A549 (cell line): ENCODE measurements around the gene HOGA1. TPM values are rescaled to one million over a fixed set of nuclear protein-coding genes. Genes with fewer than 3 reads are reported as not detected.

Experiments
- ATAC-seq, 2 experiments: fragments of 200-7000 bp in 1 of 2; fragments of >200 bp in 1 of 2; cut with Nextera tagmentation in 1 of 2; cut with Tn5 transposase in 1 of 2; 3 replicates each; pipeline versions ENCODE4 v1.8.0 to v1.9.1; 2018 to 2020; ENCODE audit warnings: mild to moderate bottlenecking in 1 of 2, moderate library complexity in 1 of 2
- CTCF ChIA-PET: fragments of 300-600 bp; sonication (Branson Sonifier 250); formaldehyde crosslinking; extraction: SDS; loops from one replicate; lab custom pipeline; 2021; ENCODE audit warnings: antibody characterized with exemption, inconsistent platforms; lab: Yijun Ruan, JAX
- POLR2A ChIA-PET: fragments of 350-600 bp; formaldehyde crosslinking; extraction: SDS; loops from one replicate; lab custom pipeline; 2021; ENCODE audit warnings: antibody characterized with exemption, inconsistent platforms; lab: Yijun Ruan, JAX
- DNase-seq, 2 experiments: peaks; one replicate each; pipeline versions ENCODE4 v3.0.0 to v3.0.0-alpha.2; 2011 to 2016; ENCODE audit warnings: low read depth in 1 of 2, low spot score in 1 of 2
- FAIRE-seq: peaks from 2 replicates; lab custom pipeline; 2011; peaks lifted over from hg19 to GRCh38; lab: Jason Lieb, UNC
- H3K27ac ChIP-seq, 2 experiments: fragments of >200 bp; sonication (Bioruptor Twin); formaldehyde crosslinking; 3 replicates each; pipeline ENCODE4 v1.5.1; 2016 to 2017
- H3K4me1 ChIP-seq: fragments of >200 bp; sonication (Bioruptor Twin); formaldehyde crosslinking; 3 replicates; pipeline ENCODE4 v1.6.1; 2016
- H3K4me2 ChIP-seq: fragments of >200 bp; sonication (Bioruptor Twin); formaldehyde crosslinking; 3 replicates; pipeline ENCODE4 v1.6.1; 2016
- H3K4me3 ChIP-seq: fragments of >200 bp; sonication (Bioruptor Twin); formaldehyde crosslinking; 3 replicates; pipeline ENCODE4 v1.5.1; 2016
- H3K9me3 ChIP-seq: fragments of >200 bp; sonication (Bioruptor Twin); formaldehyde crosslinking; 3 replicates; pipeline ENCODE4 v1.6.1; 2016
- ATOH8 ChIP-seq: fragments of 250-450 bp; sonication (Bioruptor Pico); IDR thresholded peaks from 2 replicates; pipeline ENCODE4 v1.5.0; 2020; ENCODE audit warnings: low read depth, mild to moderate bottlenecking, moderate library complexity
- BCL3 ChIP-seq: fragments of >200 bp; sonication (Bioruptor Twin); formaldehyde crosslinking; IDR thresholded peaks from 3 replicates; pipeline ENCODE4 v1.6.1; 2016
- BHLHE40 ChIP-seq: IDR thresholded peaks from 2 replicates; pipeline ENCODE4 v1.6.1; 2012; ENCODE audit warnings: low read depth, low read length, inconsistent platforms
- CBX8 ChIP-seq: fragments of 200-600 bp; sonication (generic); IDR thresholded peaks from 2 replicates; pipeline ENCODE4 v1.6.1; 2016
- CHD2 ChIP-seq: fragments of 150-350 bp; IDR thresholded peaks from 2 replicates; pipeline ENCODE4 v1.6.1; 2014; ENCODE audit warnings: low read length; ENCODE audit not compliant: partially characterized antibody
- CTCF ChIP-seq: fragments of >200 bp; sonication (Bioruptor Twin); formaldehyde crosslinking; IDR thresholded peaks from 3 replicates; pipeline ENCODE4 v1.5.1; 2016
- E2F6 ChIP-seq: IDR thresholded peaks from 2 replicates; pipeline ENCODE4 v1.6.1; 2012; ENCODE audit warnings: low read depth, borderline replicate concordance
- EHF ChIP-seq: fragments of 250-450 bp; sonication (Bioruptor Pico); IDR thresholded peaks from 2 replicates; pipeline ENCODE4 v1.5.0; 2020; ENCODE audit warnings: mild to moderate bottlenecking
- EHMT2 ChIP-seq: fragments of 200-600 bp; sonication (generic); IDR thresholded peaks from 2 replicates; pipeline ENCODE4 v1.6.1; 2016; ENCODE audit warnings: antibody characterized with exemption, low read depth, mild to moderate bottlenecking, moderate library complexity
- EP300 ChIP-seq, 2 experiments: fragments of >200 bp; sonication (Bioruptor Twin); formaldehyde crosslinking; IDR thresholded peaks; 2 replicates in 1 of 2; 3 replicates in 1 of 2; pipeline ENCODE4 v1.6.1; 2016 to 2017
- FOXS1 ChIP-seq: fragments of 250-450 bp; sonication (Bioruptor Pico); IDR thresholded peaks from 2 replicates; pipeline ENCODE4 v1.5.0; 2020; ENCODE audit warnings: mild to moderate bottlenecking, moderate library complexity
- HEYL ChIP-seq: fragments of 250-450 bp; sonication (Bioruptor Pico); IDR thresholded peaks from 2 replicates; pipeline ENCODE4 v1.8.0; 2021; ENCODE audit warnings: mild to moderate bottlenecking, moderate library complexity
- HOXB5 ChIP-seq: fragments of 250-450 bp; sonication (Bioruptor Pico); IDR thresholded peaks from 2 replicates; pipeline ENCODE4 v1.5.0; 2020; ENCODE audit warnings: mild to moderate bottlenecking, moderate library complexity
- JUN ChIP-seq, 2 experiments: fragments of >200 bp; sonication (Bioruptor Twin); formaldehyde crosslinking; IDR thresholded peaks; 2 replicates in 1 of 2; 3 replicates in 1 of 2; pipeline ENCODE4 v1.6.1; 2016 to 2017
- KDM1A ChIP-seq: fragments of 200-600 bp; sonication (generic); IDR thresholded peaks from 2 replicates; pipeline ENCODE4 v1.6.1; 2016; ENCODE audit warnings: low read depth, mild to moderate bottlenecking
- KDM5A ChIP-seq: fragments of 200-600 bp; sonication (generic); IDR thresholded peaks from 2 replicates; pipeline ENCODE4 v1.6.1; 2016; ENCODE audit warnings: antibody characterized with exemption, mild to moderate bottlenecking
- NR3C1 ChIP-seq: fragments of >200 bp; sonication (Bioruptor Twin); formaldehyde crosslinking; IDR thresholded peaks from 3 replicates; pipeline ENCODE4 v1.6.1; 2017
- POLR2A ChIP-seq: IDR thresholded peaks from 2 replicates; pipeline ENCODE4 v1.6.1; 2012; ENCODE audit warnings: mild to moderate bottlenecking, low read length
- POLR2AphosphoS2 ChIP-seq: conservative IDR thresholded peaks from 2 replicates; pipeline ENCODE4 v1.6.1; 2012; ENCODE audit warnings: low read length, improper control_type of control experiment, inconsistent platforms
- RAD21 ChIP-seq, 2 experiments: fragments of >200 bp in 1 of 2; sonication (Bioruptor Twin) in 1 of 2; formaldehyde crosslinking in 1 of 2; IDR thresholded peaks in 1 of 2; conservative IDR thresholded peaks in 1 of 2; 2 replicates in 1 of 2; 3 replicates in 1 of 2; pipeline ENCODE4 v1.6.1; 2012 to 2018; ENCODE audit warnings: inconsistent platforms in 1 of 2
- RCOR1 ChIP-seq: fragments of 150-350 bp; IDR thresholded peaks from 2 replicates; pipeline ENCODE4 v1.6.1; 2014; ENCODE audit warnings: antibody characterized with exemption, low read length, low read depth
- REST ChIP-seq: fragments of 200-600 bp; sonication (generic); IDR thresholded peaks from 2 replicates; pipeline ENCODE4 v1.6.1; 2016; ENCODE audit warnings: antibody characterized with exemption, mild to moderate bottlenecking, moderate library complexity
- RNF2 ChIP-seq: fragments of 200-600 bp; sonication (generic); IDR thresholded peaks from 2 replicates; pipeline ENCODE4 v1.6.1; 2016; ENCODE audit warnings: low read depth, mild to moderate bottlenecking, antibody characterized with exemption, moderate library complexity, borderline replicate concordance
- SMC3 ChIP-seq: fragments of >200 bp; sonication (Bioruptor Twin); formaldehyde crosslinking; IDR thresholded peaks from 3 replicates; pipeline ENCODE4 v1.6.1; 2018; ENCODE audit warnings: inconsistent platforms
- ZSCAN20 ChIP-seq: fragments of 250-450 bp; sonication (Bioruptor Pico); IDR thresholded peaks from 2 replicates; pipeline ENCODE4 v1.8.0; 2022; ENCODE audit warnings: mild to moderate bottlenecking, moderate library complexity
- WGBS: methylation state at CpG from one replicate; pipeline ENCODE4 v1.1.6; 2017; ENCODE audit errors: missing lambda C conversion rate; 5-methylcytosine and 5-hydroxymethylcytosine counted together
- polyA plus RNA-seq, 4 experiments: library from polyadenylated mRNA; depleted of rRNA in 3 of 4; stranded (reverse); fragments of >200 nt; fragmentation: RNase III in 1 of 4; extraction: RNeasy Plus Mini Kit Qiagen cat#74134 plus additional on column Dnase treatment in 1 of 4; gene quantifications; 2 replicates in 3 of 4; 3 replicates in 1 of 4; pipeline ENCODE4 v1.2.3, GENCODE V29; 2011 to 2017

The HOGA1 gene
- polyA plus RNA-seq, 2 of the 4 experiments (the other 2 are of a cell fraction), result 2.0 to 3.1 TPM

- 91% methylated on average over 7 of the region's 12 CpGs for WGBS
- Histone ChIP-seq H3K4me2 (no peak overlapping the region), H3K9me3 (no peaks in the 10 kb centered on the region), H3K4me3 (no peak overlapping the region), H3K4me1 (peaks cover 17% of the 10 kb centered on the region; the same call in 2 of the 3 replicates), H3K27ac (peak overlapping the region; percentile 13 to 75; a peak in 4 of 6 replicates)
- peak in 1 of 2 experiments; percentile 6; a peak in 1 of 6 replicates for ATAC-seq
- ChIA-PET POLR2A (no interaction called here), CTCF (interaction anchor here (0.9 to 39.7 kb wide), 20 partner anchors 11 to 204 kb away, joined by 3 to 1048 read pairs (median 6); partner anchors contain the start of genes ANKRD2, C10orf62 and HOGA1)
- no peak for FAIRE-seq
- TF ChIP-seq BCL3, result no peak
- no peak for TF ChIP-seq RCOR1
- no peak for TF ChIP-seq CBX8
- TF ChIP-seq REST, result no peak
- TF ChIP-seq POLR2AphosphoS2, result no peak
- TF ChIP-seq, all 56 proteins: peak for 0
- DNase-seq, result no peak
Observed at GRCh38 chr10:97611473-97611872, 27.3 kb downstream of the HOGA1 start.

GRCh38 chr10:97612386-97612785, 28.2 kb downstream of the HOGA1 start:
- no peak for TF ChIP-seq KDM5A
- TF ChIP-seq ZSCAN20, result no peak
- TF ChIP-seq HOXB5 (CRISPR knock-in tag), result no peak
- TF ChIP-seq EHF (CRISPR knock-in tag), result no peak
- no peak for TF ChIP-seq RNF2
- no peak for TF ChIP-seq EHMT2
- TF ChIP-seq E2F6, result no peak
- TF ChIP-seq KDM1A, result no peak
- TF ChIP-seq JUN (IDR thresholded peaks at IDR 0.05), result no peak
- TF ChIP-seq ATOH8 (CRISPR knock-in tag), result no peak
- peak; percentile 95 to 98 for TF ChIP-seq RAD21 (conservative IDR thresholded peaks at IDR 0.05 in 1 of 2, IDR thresholded peaks at IDR 0.05 in 1 of 2)
- no peak for TF ChIP-seq CHD2
- TF ChIP-seq POLR2A, result no peak
- TF ChIP-seq RCOR1, result no peak
- no peak for TF ChIP-seq CBX8
- peak; percentile 85 for TF ChIP-seq CTCF
- peak; percentile 90 for TF ChIP-seq SMC3
- TF ChIP-seq NR3C1, result no peak
- no peak for TF ChIP-seq FOXS1 (CRISPR knock-in tag)
- TF ChIP-seq BHLHE40, result no peak
- TF ChIP-seq HEYL (CRISPR knock-in tag), result no peak
- TF ChIP-seq EP300 (IDR thresholded peaks at IDR 0.05), result no peak
- TF ChIP-seq, all 56 proteins: peak for 3
- DNase-seq, result peak; percentile 70 to 85
- H3K4me2 ChIP-seq, result no peak overlapping the region
- no peaks in the 10 kb centered on the region for H3K9me3 ChIP-seq
- peak; percentile 72 for FAIRE-seq
- 14% methylated on average over 2 of the region's 2 CpGs for WGBS
- H3K27ac ChIP-seq, result peak overlapping the region; percentile 13 to 75; a peak in 4 of 6 replicates
- peaks cover 17% of the 10 kb centered on the region; the same call in 2 of the 3 replicates for H3K4me1 ChIP-seq
- ChIA-PET CTCF (interaction anchor here (0.6 to 39.7 kb wide), 43 partner anchors 12 to 205 kb away, joined by 3 to 1048 read pairs (median 4); partner anchors contain the start of genes ANKRD2, C10orf62, HOGA1 and MMS19), POLR2A (interaction anchor here (1.1 kb wide), 1 partner anchor 37 kb away, joined by 3 read pairs; no protein-coding TSS in a partner anchor)
- no peak overlapping the region for H3K4me3 ChIP-seq
- ATAC-seq, result peak; percentile 97 to 98
